OCI-LY1 (cell line): Measurements from ENCODE around the gene MAGEC1.

Experiments used
- EZH2 ChIP-seq: fragments of 200-600 bp; sonication (generic), shearing (Covaris generic); IDR thresholded peaks from 2 replicates; pipeline ENCODE4 v1.8.0; 2017; ENCODE audit warnings: borderline replicate concordance, mixed run types, mild to moderate bottlenecking, antibody characterized with exemption, low read length, moderate library complexity, mixed read lengths
- TF ChIP-seq, protein P1 (sequence below): fragments of 200-600 bp; sonication (generic), shearing (Covaris generic); IDR thresholded peaks from 2 replicates; pipeline ENCODE4 v1.5.1; 2017; ENCODE audit warnings: mild to moderate bottlenecking, antibody characterized with exemption, low read length, moderate library complexity, mixed read lengths

DNA sequence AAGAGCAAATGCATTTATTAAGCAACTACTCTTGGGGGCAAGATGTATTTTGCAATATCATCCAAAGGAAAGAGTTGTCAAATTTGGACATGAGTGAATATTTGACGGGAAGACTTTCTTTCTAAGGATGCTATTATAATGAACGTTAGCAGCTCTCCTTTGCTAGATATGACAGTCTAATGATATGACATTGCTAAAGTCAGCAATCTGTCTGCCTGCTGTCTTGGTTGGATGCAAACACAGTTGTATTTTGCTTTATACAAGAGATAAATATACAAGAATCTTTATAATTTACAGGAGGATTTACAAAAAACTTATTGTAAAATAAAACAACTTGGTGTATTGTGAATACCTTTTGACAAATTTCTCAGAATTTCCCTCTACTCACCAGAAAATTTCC is 37.5 kb downstream of the MAGEC1 start:
- no peak for TF ChIP-seq EZH2
- TF ChIP-seq, protein P1, sequence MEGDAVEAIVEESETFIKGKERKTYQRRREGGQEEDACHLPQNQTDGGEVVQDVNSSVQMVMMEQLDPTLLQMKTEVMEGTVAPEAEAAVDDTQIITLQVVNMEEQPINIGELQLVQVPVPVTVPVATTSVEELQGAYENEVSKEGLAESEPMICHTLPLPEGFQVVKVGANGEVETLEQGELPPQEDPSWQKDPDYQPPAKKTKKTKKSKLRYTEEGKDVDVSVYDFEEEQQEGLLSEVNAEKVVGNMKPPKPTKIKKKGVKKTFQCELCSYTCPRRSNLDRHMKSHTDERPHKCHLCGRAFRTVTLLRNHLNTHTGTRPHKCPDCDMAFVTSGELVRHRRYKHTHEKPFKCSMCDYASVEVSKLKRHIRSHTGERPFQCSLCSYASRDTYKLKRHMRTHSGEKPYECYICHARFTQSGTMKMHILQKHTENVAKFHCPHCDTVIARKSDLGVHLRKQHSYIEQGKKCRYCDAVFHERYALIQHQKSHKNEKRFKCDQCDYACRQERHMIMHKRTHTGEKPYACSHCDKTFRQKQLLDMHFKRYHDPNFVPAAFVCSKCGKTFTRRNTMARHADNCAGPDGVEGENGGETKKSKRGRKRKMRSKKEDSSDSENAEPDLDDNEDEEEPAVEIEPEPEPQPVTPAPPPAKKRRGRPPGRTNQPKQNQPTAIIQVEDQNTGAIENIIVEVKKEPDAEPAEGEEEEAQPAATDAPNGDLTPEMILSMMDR, result no peak
